GM12864 (cell line): ENCODE measurements around the gene MAP3K5.

Source experiments
- DNase-seq: peaks from one replicate; pipeline ENCODE4 v3.0.0-alpha.2; 2011; ENCODE audit warnings: low read depth
- H3K4me3 ChIP-seq: 2 replicates; pipeline ENCODE4 v1.5.1; 2011; ENCODE audit warnings: mild to moderate bottlenecking, low read depth, low read length, control low read depth
- CTCF ChIP-seq: IDR thresholded peaks from 2 replicates; pipeline ENCODE4 v1.5.1; 2011; ENCODE audit warnings: low read depth, mild to moderate bottlenecking, moderate library complexity, low read length, control low read depth, inconsistent platforms; ENCODE audit errors: missing control alignments

Gene MAP3K5

GRCh38 chr6:136739501-136739900 lies 52.8 kb downstream of the MAP3K5 start:
- H3K4me3 ChIP-seq, result no peak overlapping the region
- DNase-seq, result no peak
- TF ChIP-seq CTCF, result no peak

- TF ChIP-seq CTCF, result no peak
- DNase-seq, result no peak
- H3K4me3 ChIP-seq, result no peak overlapping the region
Observed at GRCh38 chr6:136739071-136739470, 53.2 kb downstream of the MAP3K5 start.

GRCh38 chr6:136738692-136739057 lies 53.6 kb downstream of the MAP3K5 start:
- no peak for DNase-seq
- H3K4me3 ChIP-seq, result no peak overlapping the region
- no peak for TF ChIP-seq CTCF

DNA sequence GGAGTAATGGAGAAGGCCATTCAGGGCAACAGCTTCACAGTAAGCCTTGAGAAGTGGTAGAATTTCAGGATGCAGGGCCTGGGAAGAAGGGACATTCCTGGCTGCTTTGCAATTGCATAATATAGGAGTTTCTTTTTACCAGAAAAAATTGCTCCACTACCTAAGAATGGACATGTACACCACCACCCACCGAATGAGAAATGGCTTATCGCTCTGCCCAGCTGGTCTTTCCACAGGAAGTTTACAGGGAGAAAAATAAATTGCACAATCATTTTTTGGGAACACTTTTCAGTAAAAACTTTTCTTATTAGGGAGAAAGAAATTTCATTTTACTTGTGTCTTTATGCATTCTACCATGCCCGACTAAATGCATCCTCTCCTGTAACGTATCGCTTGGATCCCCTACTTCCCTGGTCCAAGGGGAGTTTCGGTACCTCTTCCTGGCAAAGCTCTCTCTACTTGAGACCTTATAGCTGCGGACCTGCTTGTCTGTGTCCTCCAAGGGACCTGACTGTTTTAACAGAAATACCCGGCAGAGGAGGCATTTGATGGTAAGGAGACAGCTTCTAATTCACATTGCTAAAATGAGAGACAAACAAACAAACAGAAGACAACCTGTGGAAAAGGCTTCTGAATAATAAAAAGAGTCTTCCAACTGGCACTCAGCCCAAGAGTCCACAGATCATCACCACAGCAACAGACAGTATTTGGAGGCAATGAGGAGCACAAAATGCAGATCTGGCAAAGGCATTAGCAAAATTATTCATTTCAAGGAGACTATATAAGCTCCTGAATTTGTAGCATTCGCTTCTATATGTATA lies 54.2 kb downstream of the MAP3K5 start:
- no peak overlapping the region for H3K4me3 ChIP-seq
- DNase-seq, result no peak
- TF ChIP-seq CTCF, result no peak

GRCh38 chr6:136737374-136737844 lies 54.9 kb downstream of the MAP3K5 start:
- TF ChIP-seq CTCF, result no peak
- DNase-seq, result no peak
- H3K4me3 ChIP-seq, result no peak overlapping the region

DNA sequence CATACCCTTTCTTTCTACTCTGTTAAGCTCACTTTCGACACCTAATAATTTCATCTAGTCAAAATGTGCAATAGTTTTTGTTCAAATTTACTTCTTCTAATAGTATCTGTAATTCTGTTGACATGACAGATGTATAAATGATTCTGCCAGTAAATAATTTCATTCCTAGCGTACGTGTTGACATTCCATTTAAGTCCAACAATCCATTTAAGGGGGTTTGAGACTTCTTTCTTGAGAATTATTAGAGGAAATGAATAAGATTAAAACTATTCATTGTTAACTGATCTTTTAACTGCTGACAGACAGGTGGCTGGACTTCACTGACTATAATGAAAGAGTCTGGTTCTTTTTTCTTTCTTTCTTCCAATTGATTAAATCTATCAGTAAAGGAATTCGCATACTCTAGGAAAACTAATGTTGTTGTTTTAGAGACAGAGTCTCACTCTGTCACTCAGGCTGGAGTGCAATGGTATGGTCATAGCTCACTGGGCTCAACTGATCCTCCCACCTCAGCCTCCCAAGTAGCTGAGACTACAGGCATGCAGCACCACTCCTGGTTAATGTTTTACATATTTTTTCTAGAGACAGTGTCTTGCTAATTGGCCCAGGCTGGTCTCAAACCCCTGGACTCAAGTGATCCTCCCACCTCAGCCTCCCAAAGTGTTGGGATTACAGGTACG lies 55.9 kb downstream of the MAP3K5 start:
- DNase-seq, result no peak
- TF ChIP-seq CTCF, result no peak
- no peak overlapping the region for H3K4me3 ChIP-seq
